HG03460 (cell line): ENCODE data around the gene CORO2B.
"Not testable (repeated sequence)": the region's sequence is repeated elsewhere in the genome, so short reads cannot be mapped to it uniquely, and the experiment has no call there.

Experiments used
- ATAC-seq: cut with Tn5 transposase; IDR thresholded peaks from one replicate; pipeline ENCODE4 v1.9.1; 2021; ENCODE audit not compliant: unreplicated experiment

CORO2B gene

DNA sequence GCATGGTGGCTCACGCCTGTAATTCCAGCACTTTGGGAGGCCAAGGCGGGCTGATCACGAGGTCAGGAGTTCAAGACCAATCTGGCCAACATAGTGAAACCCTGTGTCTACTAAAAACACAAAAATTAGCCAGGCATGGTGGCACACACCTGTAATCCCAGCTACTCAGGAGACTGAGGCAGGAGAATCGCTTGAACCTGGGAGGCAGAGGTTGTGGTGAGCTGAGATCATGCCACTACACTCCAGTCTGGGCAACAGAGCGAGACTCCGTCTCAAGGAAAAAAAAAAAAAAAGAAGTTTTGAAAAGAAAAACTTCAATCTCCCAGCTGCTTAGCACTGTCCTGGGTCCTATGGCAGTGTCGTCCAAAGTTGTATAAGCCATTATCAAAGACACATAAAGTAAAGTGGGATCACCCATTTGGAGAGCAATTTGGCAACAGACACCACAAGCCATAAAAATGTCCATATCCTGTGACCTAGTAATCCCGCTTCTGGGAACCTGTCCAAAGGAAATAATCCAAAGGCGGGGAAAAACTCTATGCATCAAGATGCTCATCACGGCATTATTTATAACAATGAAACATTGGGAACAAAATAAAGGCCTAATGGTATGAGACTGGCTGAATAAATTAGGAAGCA lies 26.2 kb downstream of the CORO2B start:
- not testable (repeated sequence) for ATAC-seq

DNA sequence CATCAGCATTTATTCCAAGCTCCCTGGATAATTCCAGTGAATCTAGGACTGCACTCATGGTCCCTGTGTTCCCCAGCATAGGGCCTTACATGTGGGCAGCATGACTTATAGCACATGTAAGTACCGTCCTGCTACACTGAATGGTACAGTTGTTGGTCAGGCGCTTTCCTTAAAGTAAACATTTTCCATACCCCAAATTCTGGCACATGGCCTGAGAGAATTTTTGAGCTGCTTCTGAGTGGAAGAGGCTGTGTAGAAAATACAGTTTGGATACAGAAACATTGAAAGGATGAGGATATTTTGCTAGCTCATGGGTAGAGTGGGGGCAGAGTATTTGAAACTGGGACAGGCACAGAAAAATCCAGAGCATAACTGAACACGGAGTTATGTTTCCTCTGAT lies 27.6 kb downstream of the CORO2B start:
- ATAC-seq, result no peak

DNA sequence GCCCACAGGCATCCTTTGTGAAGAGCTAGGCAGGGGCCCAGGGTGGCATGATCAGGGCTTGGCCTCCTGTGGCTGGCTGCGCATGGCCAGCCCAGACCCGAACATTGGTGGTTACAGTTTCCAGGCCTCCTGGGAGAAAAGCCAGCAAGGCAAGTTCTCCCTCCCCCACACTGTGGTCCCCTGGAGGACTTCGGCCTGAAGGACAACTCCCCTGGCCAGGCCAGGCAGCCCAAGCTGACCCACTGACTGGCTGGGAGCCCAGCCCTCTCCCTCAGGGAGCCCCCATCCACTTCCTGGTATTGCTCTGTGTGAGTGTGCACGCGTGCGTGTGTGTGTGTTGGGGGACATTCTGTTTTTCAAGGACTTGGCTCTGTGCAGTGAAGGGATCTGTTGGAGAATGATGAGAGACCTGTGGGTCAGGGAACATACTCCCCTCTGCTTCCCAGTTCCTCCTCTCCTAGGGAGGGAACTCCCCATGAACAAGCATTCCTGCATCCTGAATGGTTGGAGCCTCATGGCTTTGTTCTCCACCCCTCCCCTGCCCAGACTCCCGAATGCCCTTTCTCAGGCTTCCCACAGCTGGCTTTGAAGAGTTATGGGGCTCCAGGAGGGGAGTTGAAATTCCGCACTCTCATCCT lies 29.5 kb downstream of the CORO2B start:
- no peak for ATAC-seq

DNA sequence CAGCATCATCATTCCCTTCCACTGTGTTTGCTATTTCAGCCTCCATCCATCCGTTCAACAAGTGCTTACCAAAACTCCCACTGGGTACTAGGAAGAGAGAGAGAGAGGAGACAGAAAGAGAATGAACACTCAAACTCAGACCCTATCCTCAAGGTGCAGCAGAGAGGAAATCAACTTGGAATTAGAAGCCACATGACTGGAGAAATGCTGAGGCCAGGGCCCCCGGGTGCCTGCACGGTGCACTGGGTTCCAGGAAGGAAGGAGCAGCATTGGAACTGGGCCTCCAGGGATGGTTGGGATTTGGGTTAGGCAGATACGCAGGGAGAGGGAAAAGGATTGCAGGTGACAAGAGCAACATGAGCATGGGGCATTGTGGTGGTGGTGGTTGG lies 30.0 kb downstream of the CORO2B start:
- ATAC-seq, result no peak

DNA sequence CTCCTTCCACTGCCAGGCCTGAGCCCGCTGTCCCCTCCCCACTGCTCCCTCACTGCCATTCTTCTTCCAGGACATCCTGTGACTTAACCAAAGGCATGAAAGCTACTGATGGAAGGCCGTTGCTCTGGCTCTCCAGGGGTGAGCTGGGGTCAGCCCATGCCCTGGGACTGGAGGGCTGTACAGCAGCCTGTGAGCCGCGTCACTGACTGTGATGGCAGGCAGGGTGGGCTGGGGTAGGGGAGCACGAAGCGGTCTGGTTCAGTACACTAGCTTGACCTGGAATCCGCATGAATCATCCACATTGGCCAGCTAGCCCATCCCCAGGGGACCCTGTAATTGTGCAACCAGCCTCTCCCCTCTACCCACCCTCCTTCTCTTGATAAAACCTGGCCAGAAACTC lies 30.8 kb downstream of the CORO2B start:
- ATAC-seq, result no peak

DNA sequence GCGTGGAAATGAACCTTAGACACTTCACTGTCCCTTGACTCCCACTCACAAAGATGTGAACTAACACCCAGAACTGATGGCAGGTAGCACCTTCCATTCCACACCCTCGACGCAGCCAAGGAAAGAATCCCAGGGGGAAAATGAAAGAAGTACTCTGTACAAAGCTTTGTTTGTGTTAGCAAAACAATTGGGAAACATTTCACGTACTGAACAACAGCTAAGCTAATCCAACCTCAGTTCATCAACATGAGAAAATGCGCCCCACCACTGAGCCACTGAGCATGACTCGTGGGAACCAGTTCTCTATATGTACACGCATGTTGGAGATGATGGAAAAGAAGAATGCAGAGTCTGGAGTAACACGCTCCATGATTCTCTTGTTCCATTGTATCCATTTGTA lies 32.0 kb downstream of the CORO2B start:
- ATAC-seq, result no peak

DNA sequence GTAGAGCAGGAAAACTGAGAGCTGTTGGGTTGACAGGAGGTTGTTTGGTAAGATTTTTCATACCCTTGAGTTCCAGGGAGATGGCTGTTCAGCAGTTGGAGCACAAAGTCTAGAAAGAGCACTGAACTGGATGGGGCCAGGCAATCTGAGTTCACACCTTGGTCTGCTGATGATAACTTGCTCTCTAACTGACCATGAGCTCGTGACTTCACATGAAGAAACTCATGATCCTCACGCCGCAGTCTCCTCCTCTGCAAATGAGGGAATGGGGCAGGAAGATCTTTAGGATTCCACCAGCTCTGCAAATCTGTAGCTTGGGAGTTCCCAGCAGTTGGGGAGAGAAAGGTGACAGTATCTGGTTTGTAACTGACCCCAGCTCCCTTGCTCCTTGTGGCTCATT lies 33.7 kb downstream of the CORO2B start:
- no peak for ATAC-seq

DNA sequence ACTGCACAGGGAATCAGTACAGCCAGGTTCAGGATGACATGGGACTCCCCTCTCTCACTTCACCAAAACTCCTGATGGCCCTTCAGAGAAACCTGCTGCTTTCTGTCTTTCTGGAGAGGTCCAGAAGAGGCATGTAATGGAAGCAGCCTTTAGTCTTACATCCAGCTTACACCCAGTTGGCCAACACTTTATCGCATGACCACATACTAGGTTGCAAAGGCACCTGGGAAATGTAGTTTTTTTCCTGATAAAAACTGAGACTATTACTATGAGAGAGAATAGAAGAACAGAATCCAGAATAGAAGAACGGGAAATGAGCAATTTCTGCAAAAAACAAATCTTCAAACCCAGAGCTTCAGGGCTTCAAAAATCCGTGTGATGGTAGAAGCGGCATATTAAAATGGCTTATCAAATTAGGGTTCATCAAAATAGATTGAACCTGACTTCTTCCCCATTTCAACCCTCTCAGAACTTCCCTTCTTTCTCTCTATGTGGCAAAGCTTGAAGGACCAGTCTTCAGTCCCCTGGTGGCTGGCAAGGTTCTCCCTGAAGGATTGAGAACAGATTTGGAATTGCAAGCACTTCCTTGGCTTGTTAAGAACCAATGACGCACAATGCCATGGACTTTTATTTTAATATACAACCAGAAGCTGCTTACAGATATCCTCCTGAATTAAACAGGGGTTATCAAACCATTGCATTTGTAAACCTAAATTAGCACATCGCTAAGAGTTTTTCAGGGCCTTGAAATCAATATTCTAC lies 34.4 kb downstream of the CORO2B start:
- ATAC-seq, result no peak

DNA sequence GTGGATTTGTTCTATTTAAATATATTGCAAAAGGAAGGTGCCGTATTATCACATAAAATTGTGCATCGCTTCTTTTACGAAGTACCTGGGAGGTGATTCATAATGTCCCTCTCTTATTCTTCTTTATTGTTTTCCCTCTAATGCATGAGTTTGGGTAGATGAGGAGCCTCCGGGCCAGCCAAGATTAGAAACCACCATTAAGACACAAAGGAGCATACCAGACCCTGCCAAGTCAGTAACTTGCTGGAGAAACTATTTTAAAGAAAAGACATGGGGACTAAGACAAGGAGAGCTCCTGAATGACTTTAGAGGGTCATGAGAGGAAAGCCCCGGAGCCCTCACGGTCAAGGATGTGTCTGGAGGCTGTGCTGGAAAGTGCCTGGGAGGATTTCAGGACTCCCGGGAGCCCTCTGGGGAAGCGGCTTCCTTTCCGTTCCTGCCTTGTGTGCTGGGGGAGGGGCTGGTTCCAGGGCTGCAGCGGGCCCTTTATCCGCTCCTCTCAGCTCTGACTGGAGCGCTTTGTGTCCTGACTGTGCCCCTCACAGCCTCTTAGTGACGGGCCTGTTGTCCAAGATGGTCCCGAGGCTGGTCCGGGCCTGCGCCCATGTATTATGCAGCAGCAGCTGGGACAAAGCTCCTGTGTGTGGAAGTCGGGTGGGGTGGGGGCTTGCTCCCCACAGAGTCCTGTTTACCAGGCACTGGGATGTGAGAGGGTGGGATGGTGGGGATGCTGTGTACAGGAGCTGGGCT lies 35.7 kb downstream of the CORO2B start:
- ATAC-seq, result no peak

DNA sequence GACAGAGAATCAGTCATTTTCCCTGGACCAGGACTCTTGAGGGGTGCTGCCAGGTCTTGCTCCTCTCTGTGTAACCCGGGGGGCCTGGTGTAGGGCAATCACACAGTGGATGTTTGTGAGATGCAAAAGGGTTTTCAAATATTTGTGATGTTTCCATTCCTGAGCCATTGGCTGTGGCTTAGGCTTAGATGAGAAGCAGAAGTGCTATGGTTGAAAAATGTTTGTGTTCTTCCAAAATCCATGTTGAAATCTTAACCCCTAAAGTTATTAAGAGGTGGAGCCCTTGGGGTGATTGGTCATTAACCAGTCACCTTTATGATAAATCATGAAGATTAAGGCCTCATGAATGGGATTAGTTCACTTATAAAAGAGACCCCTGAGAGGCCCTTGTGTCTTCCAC lies 36.5 kb downstream of the CORO2B start:
- ATAC-seq, result no peak

DNA sequence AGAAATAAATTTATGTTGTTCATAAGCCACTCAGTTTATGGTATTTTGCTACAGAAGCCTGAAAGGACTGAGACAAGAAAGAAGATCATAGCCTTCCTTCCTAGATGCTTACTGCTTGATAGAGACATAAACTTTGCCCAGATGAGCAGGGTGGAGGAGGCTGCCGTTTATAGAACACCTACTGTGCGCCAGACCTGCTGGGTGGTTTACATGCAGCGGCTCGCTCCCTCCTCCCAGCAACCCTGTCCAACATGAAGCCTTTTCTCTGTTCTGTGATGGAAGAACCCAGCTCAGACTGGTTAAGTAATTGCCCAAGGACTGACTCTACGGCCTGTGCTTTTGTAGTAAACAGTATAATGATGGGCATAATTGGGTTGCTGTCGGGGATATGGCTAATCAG lies 37.0 kb downstream of the CORO2B start:
- no peak for ATAC-seq

DNA sequence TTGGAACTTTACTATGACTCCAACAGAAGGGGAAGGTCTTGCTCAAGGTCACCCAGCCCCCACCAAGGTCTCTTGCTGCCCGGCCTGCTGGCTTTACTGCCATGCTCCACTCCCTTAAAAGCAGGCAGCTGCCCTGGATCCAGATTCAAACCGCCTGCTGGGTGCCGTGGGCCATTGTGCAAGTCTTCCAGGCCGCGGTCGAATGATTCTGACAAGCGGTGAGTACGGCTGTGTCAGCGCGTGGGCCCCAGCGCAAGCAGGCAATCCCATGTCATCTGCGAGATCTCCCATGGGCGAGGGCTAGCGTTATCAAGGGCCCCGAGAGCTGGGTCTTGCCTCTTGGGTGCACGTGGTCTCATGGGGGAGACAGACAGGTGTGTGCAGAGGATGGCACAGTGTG lies 37.6 kb downstream of the CORO2B start:
- no peak for ATAC-seq

DNA sequence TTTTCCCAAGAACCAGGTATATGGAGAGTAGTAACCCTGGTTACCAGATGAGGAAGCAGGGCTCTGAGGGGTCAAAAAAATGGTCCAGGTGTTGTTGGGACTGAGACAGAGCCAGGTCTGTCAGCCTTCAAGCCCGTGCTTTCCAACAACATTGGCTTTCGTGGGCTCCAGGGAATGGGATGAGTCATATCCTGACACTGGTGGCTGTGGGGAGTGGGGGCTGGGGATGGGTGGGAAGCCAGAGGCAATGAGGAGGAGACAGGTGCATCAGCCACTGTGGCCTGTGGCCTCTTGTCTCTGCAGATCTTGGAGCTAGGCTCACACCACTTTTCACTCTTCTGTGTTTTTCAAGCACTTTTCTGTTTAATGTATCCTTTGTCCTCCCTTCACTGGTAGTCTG lies 38.2 kb downstream of the CORO2B start:
- ATAC-seq, result no peak

DNA sequence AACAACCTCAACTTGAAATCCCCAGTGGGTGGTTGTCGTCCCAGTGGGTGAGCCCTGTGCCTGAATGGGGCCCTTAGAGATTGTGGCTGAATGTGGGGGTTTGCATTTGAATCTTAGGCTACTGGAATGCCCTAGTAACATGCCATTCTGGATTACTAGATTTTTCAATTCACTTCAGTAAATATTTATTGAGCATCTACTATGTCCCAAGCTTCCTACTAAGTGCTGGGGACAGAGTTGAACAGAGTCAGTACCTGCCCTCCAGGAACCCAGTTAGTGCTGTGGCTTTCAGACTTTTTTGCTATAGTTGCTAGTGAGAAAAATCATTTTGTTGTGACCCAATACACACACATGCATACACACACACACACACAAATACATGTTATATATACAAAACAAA lies 39.0 kb downstream of the CORO2B start:
- ATAC-seq, result no peak

DNA sequence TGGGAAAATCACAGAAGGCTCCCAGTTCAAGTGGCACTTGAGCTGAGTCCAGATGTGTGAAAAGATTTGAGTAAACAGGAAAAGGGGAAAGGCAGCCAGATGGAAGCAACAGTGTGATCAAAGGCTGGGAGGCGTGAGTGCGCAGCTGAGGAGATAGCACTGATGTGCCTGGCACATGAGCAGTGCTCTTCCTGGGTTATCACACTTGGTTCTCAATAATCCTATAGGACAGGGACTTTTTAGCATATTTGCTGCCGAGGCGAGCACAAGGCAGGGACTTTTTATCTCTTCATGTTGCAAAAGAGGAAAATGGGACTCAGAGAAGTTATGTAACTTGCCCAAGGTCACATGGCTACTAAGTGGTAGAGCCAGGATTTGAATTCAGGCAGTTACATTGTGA lies 39.6 kb downstream of the CORO2B start:
- no peak for ATAC-seq

DNA sequence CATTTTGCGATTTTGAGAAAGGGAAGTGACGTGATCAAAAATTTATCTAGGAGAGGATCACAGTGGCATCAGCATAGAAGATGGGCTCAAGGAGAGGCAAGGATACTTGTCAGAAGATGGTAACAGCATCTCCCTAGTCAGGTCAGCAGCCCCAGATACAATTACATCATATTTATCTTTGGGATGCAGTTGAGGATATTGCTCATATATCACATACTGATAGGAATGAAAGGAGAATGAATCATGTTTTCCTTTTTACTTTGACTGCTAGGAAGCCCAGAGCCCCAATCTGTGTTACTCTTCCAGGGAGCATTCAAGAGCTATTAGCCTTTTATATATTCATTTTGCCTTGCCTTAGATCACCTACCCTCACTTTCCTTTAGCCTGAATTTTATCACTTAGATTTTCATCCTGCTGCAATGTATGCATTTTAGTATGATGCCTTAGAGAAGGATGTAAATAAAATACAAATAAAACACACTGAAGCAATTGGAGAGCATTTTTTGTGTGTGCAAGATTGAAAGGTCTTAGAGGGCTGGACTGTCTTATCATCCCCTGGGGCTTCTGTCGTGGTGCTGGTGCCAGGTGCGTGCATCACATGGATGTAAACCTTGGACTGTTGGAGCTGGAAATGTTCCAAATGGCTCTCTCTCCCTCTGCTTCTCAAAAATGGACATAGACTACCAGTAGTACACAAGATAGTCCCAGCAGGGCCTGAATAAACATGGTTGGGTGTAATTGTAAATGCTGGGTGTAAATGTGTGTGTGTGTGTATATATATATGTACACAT lies 40.3 kb downstream of the CORO2B start:
- ATAC-seq, result no peak

DNA sequence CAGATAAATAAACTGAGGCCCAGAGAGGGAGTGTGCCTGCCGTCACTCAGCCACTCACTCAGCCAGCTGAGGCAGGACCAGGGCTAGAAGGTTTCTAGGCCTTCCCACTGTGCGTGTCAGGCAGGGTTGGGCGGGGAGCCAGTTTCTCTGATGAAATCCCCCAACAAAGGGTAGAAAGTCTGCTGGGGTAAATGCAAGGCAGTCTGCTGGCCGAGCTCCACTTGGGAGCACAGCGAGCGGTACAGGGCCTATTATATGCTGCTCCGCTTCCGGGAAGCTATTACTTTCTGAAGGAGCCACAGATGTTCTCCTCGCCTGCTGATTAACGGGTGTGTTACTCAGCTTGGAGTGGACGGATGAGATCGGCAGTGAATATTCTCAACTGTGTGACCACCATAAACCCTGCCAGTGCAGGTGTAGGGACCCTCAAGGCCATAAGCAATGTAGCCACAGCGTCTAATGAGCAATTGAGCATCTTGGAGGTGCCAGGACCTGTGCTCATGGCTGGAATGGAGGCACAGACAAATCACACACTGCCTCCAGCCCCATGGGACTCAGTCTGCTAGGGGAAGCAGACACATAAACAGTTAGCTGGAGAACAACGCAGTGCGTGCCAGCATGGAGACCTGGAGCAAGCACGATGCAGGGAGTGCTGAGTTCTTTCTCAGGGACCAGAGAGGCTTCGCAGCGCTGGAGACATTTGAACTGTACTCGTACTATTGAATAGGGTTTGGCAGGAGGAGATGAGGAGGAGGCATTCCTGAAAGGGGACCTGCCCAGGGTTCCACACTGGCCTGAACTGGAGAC lies 42.1 kb downstream of the CORO2B start:
- no peak for ATAC-seq

DNA sequence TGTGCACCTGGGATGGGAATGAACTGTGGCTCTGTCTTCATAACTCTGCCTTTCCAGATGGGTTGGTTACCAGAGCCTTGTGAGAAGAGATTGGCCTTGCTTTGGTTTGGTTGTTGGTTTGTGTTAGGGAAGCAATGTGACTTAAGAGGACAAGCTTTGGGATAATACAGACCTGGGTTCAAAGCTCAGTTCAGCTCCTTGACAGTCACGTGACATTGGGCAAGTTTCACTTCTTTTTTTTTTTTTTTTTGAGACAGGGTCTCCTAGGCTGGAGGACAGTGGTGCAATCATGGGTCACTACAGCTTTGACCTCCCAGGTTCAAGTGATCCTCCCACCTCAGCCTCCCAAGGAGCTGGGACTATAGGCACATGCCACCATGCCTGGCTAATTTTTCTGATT lies 42.7 kb downstream of the CORO2B start:
- no peak for ATAC-seq

DNA sequence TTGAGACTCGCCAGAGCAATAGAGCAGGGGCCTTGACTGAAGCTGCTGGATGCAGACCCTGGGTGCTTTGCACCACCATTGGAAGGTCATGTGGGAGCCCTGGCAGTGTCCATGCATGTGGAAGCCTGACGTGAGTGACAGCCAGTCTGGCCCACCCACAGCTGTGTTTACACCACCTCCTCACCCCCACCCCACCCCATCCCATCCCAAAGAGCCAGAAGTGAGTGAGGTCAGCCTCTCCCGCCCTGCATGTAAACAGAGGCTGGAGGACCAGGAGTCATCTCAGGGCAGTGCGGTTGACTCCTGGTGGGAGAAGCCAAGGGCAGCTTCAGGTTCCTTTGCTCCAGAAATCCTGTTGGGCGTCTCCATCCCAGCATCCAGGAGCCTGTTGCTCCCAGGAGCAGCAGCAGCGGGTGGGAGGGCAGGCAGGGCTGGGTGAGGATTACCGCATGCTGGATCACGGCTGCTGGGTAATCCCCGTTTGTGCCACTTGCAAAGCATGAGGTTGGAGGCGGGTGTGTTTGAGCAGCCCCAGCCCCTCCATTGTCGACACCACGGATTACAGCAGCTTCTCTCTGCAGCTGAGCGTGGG lies 44.6 kb downstream of the CORO2B start:
- no peak for ATAC-seq

DNA sequence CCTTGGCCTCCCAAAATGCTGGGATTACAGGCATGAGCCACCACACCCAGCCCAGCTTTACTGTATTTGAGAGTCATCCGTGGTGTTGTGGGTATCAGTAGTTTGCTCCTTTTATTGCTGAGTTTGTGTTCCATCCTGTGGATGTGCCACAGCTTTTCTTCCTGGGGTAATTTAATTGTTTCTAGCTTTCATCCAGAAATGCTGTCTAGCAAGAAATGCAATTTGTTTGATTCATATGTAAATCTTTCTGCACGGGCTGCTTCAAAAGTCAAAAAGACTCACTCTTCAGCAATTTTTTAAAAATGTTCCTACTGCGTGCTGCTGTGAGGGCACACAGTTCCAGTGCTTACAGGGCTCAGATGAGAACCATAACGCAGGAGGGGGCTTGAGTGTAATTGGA lies 47.1 kb downstream of the CORO2B start:
- ATAC-seq, result no peak
